Measurements from ENCODE around the gene LPIN1.

LPIN1 gene

DNA sequence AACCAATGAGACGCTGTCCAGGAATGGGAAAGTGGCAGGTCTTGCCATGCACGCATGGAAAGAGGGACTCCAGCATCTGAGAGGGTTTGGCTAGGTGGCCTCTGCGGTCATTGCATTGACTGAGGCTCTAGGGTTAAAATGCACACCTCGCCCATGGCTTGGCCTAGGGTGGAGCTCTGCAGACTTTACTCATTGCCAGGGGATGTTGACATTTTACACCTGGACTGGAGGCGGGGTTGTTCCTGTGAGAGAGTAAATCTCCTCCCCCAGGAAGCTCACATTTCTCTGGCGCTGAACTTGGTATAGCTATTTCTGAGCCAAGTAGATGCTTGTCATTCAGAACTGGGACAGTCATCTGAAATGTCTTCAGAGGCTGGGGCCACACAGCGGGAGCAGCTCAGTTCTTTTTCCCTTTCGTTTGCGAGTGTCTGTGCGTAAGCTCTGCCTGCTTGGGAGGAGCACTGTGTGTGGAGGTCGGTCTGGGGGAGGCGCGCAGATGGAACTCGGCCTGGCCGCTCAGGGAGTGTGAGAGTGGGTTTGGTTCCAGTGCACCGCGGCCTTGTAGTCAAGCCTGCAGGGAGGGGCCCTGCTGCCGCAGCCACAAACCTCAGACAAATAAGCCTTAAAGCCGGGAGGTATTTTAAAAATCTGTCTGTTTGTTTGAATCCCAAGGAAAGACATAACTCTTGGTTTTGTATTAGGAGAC lies 76.5 kb downstream of the LPIN1 start:
- TF ChIP-seq TCF12 (IDR thresholded peaks at IDR 0.05; ENCODE audit: low read depth) (peak; percentile 71; the same call in 1 of the 2 replicates), ZBTB7A (IDR thresholded peaks at IDR 0.05; ENCODE audit: low read depth) (no peak), NFIC (IDR thresholded peaks at IDR 0.05) (peak; percentile 45; the same call in 1 of the 2 replicates), USF1 (IDR thresholded peaks at IDR 0.05) (no peak), MAX (IDR thresholded peaks at IDR 0.05) (peak; percentile 58; the same call in 1 of the 2 replicates)

DNA sequence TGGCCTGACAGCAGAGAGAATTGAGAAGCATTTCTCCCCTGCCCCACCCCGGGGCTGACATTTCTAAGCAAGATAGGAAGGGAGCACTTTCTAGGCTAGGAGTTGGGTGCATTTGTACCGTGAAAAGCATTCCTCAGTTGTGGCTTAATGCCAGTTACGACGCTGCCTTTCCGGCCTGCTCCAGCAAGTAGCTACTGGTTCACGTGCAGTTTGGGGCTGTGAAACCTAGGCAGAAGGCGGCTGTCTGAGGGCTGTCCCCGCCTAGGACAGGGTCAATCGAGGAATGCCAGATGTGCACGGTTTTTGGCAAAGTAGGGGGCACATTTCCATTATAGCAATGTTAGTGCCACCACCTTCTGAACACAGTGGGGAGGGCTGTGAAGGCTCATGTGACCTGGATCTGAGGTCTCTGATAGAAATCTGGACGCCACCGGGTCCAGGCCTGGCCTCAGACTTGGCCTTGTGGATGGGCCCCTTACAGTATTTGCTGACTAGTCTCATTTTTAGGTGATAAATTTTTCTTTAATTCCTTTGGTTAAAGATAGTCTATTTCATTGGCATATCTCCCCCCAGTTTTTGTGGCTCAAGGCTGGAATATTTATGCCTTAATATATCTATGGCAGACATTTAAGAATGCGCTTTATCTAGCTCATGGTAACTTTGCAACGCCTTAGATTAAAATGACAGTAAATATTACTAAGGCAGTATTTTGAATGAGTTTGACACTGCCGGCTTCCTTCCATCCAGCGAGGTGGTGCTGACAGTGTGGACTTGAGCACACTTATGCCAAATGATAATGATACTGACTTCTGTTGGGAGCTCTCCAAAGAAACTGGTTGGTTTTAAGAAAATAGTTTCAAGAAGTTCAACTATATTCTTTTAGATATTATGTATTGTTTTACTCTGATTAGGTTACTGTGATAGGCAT lies 78.7 kb downstream of the LPIN1 start:
- TF ChIP-seq TCF12 (IDR thresholded peaks at IDR 0.05; ENCODE audit: low read depth) (no peak), NFIC (IDR thresholded peaks at IDR 0.05) (no peak), ZBTB7A (IDR thresholded peaks at IDR 0.05; ENCODE audit: low read depth) (no peak), MAX (IDR thresholded peaks at IDR 0.05) (no peak), CEBPB (IDR thresholded peaks at IDR 0.05) (no peak), YY1 (IDR thresholded peaks at IDR 0.05; ENCODE audit: low read depth) (no peak), EGR1 (IDR thresholded peaks at IDR 0.05) (no peak), TAF1 (IDR thresholded peaks at IDR 0.05; ENCODE audit: low read depth) (no peak), TEAD4 (IDR thresholded peaks at IDR 0.05) (no peak), CREB1 (IDR thresholded peaks at IDR 0.05; ENCODE audit: low read depth) (no peak), FOXM1 (IDR thresholded peaks at IDR 0.05; ENCODE audit: borderline replicate concordance, low read depth) (no peak), USF1 (IDR thresholded peaks at IDR 0.05) (no peak), EP300 (IDR thresholded peaks at IDR 0.05; ENCODE audit: borderline replicate concordance) (no peak), RAD21 (IDR thresholded peaks at IDR 0.05; ENCODE audit: low read depth) (no peak)
- TF ChIP-seq, protein P1, sequence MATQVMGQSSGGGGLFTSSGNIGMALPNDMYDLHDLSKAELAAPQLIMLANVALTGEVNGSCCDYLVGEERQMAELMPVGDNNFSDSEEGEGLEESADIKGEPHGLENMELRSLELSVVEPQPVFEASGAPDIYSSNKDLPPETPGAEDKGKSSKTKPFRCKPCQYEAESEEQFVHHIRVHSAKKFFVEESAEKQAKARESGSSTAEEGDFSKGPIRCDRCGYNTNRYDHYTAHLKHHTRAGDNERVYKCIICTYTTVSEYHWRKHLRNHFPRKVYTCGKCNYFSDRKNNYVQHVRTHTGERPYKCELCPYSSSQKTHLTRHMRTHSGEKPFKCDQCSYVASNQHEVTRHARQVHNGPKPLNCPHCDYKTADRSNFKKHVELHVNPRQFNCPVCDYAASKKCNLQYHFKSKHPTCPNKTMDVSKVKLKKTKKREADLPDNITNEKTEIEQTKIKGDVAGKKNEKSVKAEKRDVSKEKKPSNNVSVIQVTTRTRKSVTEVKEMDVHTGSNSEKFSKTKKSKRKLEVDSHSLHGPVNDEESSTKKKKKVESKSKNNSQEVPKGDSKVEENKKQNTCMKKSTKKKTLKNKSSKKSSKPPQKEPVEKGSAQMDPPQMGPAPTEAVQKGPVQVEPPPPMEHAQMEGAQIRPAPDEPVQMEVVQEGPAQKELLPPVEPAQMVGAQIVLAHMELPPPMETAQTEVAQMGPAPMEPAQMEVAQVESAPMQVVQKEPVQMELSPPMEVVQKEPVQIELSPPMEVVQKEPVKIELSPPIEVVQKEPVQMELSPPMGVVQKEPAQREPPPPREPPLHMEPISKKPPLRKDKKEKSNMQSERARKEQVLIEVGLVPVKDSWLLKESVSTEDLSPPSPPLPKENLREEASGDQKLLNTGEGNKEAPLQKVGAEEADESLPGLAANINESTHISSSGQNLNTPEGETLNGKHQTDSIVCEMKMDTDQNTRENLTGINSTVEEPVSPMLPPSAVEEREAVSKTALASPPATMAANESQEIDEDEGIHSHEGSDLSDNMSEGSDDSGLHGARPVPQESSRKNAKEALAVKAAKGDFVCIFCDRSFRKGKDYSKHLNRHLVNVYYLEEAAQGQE (IDR thresholded peaks at IDR 0.05; ENCODE audit: low read depth): no peak

GRCh38 chr2:11827547-11827946 lies 81.1 kb downstream of the LPIN1 start:
- no peak for TF ChIP-seq YY1 (IDR thresholded peaks at IDR 0.05; ENCODE audit: low read depth)
- TF ChIP-seq, protein P1 (IDR thresholded peaks at IDR 0.05; ENCODE audit: low read depth): no peak
- TF ChIP-seq RAD21 (IDR thresholded peaks at IDR 0.05; ENCODE audit: low read depth): no peak
- TF ChIP-seq EGR1 (IDR thresholded peaks at IDR 0.05): no peak
- TF ChIP-seq TAF1 (IDR thresholded peaks at IDR 0.05; ENCODE audit: low read depth): no peak
- no peak for TF ChIP-seq CREB1 (IDR thresholded peaks at IDR 0.05; ENCODE audit: low read depth)
- no peak for TF ChIP-seq USF1 (IDR thresholded peaks at IDR 0.05)
- no peak for TF ChIP-seq MAX (IDR thresholded peaks at IDR 0.05)
- no peak for TF ChIP-seq EP300 (IDR thresholded peaks at IDR 0.05; ENCODE audit: borderline replicate concordance)
- no peak for TF ChIP-seq FOXM1 (IDR thresholded peaks at IDR 0.05; ENCODE audit: borderline replicate concordance, low read depth)
- TF ChIP-seq CEBPB (IDR thresholded peaks at IDR 0.05): no peak

DNA sequence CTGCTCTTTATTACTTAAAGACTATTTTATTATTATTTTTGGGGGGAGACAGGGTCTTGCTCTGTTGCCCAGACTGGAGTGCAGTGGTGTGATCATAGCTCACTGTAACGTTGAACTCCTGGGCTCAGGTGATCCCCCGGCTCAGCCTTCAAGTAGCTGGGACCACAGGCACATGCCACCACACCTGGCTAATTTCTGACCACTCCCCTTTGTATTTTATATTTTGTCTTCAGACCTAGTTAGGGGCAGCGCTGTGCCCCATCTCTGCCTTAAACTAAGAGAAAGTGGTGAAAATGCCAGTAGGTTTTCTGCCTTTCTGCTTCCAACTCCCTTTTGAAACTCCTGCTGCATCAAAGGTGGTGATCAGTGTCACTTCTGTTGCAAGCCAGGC lies 82.5 kb downstream of the LPIN1 start:
- no peak for TF ChIP-seq CEBPB (IDR thresholded peaks at IDR 0.05)
- no peak for TF ChIP-seq TCF12 (IDR thresholded peaks at IDR 0.05; ENCODE audit: low read depth)
- TF ChIP-seq NFIC (IDR thresholded peaks at IDR 0.05): no peak
- no peak for TF ChIP-seq EGR1 (IDR thresholded peaks at IDR 0.05)
